GM18861 (cell line): ENCODE data around the gene FARS2.

Source experiments
- ATAC-seq: cut with Tn5 transposase; IDR thresholded peaks from one replicate; pipeline ENCODE4 v1.9.1; 2021; ENCODE audit not compliant: unreplicated experiment

FARS2 gene

DNA sequence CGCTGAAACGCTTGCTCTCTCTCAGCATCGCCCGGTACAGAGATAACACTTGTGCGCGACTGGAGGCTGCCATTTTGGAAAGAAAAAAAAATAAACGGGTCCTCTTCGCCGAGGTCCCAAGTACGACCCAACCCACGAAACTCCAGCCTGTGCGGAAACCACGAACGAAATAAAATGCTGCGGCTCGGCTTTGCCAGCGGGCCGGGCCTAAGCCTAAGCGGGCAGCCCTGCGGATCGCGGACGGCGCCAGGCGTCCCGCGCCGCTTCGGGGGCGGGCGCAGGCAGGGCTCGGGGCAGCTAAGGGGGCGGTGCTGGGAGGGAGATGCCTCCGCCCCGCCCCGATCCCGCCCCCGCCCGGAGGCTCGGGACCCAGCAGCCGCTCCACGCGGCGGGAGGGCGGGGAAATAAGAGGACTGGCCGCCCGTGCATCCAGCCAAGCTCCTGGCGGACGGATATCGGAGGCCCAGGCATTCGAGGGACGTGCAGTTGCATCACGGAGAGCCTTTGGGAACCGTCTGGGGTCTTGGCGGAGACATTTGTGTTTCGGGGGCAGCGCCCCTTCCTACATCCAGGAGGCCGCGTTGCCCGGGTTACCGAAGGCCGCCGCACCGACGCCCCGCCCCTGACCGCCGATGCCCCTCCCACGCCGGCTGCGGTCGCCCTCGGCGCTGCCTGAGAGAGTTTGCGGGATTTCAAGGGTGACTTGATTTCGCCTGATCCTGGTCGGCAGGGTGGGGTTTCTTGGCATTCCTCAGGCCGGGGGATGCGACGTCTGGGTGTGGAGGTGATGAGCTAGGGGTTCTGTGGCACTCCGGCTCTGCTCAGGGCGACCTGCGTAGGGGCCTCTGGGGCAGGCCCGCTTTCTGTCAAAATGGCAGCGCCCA, at the start of gene FARS2, which contains the start of gene LYRM4:
Gene FARS2 (plus strand): TSS at position 853 of the 884 bp plus-strand sequence.
Gene LYRM4 (minus strand): TSS at position 290 of the 884 bp plus-strand sequence. CDS start 217 bp downstream, at position 73.
- peak; percentile 53 for ATAC-seq

DNA sequence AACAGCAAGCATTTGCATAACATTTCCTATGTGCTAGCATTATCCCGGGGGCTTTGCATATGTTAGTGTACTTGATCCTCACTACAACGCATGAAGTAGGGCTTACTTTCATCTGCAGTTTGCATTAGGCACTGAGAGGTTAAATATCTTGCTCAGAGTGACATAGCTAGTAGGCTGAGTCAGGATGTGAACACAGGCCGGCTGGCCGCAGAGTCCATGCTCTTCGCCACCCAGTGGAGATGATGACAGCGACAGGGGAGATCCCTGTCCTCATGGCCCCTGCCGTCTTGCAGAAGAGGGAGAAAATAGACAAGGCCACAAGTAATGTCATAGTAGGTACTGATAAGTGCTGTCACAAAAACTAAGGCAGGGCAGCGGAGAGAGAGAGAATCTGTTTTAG, 47.5 kb upstream of the FARS2 start:
- no peak for ATAC-seq

DNA sequence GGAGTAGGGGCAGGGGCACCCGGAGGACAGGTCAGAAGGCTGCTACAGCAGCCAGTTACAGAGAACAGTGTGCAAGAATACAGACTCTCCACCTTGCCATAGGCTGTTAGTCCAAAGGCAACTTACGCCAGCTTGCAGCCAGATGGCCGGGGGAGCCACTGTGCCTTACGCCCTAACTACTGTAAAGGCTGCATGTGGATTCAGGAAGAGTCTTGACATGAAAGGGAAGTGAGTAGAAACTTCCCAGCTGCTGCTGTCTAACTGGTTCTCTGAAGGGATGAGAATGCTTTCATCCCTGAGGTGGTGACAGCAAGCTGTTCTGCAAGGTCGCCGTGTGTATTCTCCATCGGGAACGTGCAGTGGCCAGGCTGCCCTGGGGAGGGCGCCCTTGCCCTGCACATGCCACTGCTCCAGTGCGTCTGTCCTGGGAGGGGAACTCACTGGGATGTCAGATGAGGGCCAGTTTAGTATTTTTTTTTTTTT, 46.7 kb upstream of the FARS2 start:
- no peak for ATAC-seq

- ATAC-seq, result no peak
These were observed 46.2 kb upstream of the FARS2 start for GRCh38 chr6:5215159-5215558.

GRCh38 chr6:5215799-5216198, 45.5 kb upstream of the FARS2 start:
- ATAC-seq, result no peak

- no peak for ATAC-seq
These were observed 44.0 kb upstream of the FARS2 start for GRCh38 chr6:5217356-5217755.

- ATAC-seq, result no peak
These were observed 42.2 kb upstream of the FARS2 start for GRCh38 chr6:5219011-5219691.

DNA sequence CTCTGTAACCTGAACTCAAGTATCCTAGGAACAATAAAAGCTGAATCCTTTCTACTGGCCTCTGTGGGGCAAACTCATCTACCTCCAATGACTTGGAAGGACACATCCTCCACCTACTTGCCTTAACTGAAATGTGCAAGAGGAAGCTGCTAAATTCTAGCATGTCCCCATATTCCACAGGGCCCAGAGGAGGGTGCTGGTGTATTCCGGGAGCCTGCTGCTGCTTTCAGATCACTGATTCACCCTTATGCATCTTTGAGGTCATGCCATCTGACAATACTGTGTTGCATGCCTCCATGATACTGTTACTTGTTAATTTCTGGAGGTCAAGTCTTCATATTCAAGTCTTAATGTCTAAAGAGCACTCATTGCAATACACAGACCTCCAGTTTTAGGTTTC, 40.9 kb upstream of the FARS2 start:
- ATAC-seq, result no peak

GRCh38 chr6:5223309-5223708, 38.0 kb upstream of the FARS2 start:
- ATAC-seq, result no peak

DNA sequence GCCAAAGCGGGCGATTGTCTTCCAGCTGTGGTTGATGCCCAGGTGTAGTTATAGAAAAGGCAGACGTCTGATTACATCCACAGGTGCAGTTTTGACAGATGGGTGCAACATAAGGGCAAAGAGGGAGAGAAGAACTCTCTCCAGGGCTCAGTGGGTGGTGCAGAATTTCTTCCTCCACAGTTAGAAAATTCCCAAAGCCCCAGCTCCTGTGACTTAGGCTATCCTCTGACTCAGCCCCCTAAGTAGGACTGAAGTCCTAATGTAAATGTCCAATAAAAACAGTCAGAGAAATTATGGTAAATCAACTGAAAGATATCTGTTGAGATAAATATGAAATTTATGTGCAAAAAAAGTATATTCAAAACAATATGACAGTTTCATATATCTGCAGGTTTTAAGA, 32.0 kb upstream of the FARS2 start:
- no peak for ATAC-seq

GRCh38 chr6:5230081-5230480, 31.2 kb upstream of the FARS2 start:
- ATAC-seq, result no peak

DNA sequence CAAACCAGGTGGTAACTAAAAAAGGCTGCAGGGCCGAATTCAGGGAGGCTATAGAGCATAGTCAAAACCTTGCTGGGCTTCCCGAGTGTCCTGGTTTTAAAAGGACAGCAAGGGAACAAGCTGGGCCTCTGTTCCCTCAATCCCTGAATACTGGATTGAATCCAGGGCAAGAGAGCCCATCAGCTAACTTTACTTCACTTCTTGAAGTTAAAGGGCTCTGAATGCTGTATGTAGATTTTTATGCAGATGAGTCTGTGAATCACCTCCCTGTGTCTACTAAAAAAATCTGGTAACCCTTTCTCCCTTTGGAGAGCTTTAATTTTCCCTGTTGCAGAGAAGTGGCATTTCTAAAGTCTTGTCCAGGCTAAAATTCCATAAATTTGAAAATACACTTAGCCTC, 30.0 kb upstream of the FARS2 start:
- ATAC-seq, result no peak

- no peak for ATAC-seq
These were observed 26.4 kb upstream of the FARS2 start for GRCh38 chr6:5234874-5235273.

- no peak for ATAC-seq
These were observed 25.5 kb upstream of the FARS2 start for GRCh38 chr6:5235830-5236229.

DNA sequence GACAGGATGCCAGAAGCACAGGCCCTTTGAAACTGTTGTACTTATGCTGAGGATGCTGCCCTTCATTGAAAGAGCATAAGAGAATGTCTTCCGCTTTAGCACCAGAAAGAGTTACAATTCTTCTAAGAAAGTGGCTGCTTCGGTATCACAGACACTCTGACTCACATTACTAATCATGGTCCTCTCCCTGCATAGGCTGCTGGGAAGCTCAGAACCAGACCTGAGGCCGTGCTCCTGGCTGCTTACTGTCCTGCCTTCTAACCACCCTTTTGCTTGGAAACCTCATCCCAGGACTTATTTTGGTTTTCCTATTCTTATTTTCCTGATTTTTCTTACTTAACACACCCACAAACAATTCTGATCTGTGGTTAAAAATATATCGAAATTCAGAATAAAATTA, 23.5 kb upstream of the FARS2 start:
- ATAC-seq, result no peak

- no peak for ATAC-seq
These were observed 23.0 kb upstream of the FARS2 start for GRCh38 chr6:5238336-5238735.

GRCh38 chr6:5241252-5241651, 20.1 kb upstream of the FARS2 start:
- ATAC-seq, result no peak

DNA sequence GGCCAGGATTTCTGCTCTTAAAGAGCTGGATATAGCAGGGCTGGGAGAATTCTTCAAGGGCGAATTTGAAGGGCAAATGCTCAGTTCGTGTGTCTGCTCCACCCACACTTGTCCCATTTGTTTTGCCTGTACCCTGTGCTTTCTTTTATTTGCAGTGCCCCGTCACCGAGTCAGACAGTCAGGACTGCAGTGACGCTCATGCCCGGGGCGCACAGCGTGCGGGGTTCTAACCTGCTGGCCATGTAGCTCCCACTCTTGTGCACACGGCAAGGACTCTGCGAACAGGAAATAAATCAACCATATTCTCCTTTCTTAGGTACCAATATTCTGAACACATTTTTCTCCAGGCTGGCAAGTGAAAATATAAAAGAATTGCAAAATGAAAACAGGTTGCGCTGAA, 18.2 kb upstream of the FARS2 start:
- no peak for ATAC-seq

GRCh38 chr6:5246141-5247097, 14.9 kb upstream of the FARS2 start:
- ATAC-seq, result no peak

- ATAC-seq, result no peak
These were observed 14.1 kb upstream of the FARS2 start for GRCh38 chr6:5247201-5247600.
